Smooth muscle cell of the brain vasculature (primary cell): ENCODE results near the gene CDK6.

Experiments used
- DNase-seq: peaks from one replicate; pipeline ENCODE4 v3.0.0-alpha.2; 2012; ENCODE audit warnings: low read depth, low spot score

CDK6 gene

GRCh38 chr7:92590711-92591310 lies 245.6 kb downstream of the CDK6 start:
- DNase-seq: no peak

GRCh38 chr7:92589056-92589455 lies 247.3 kb downstream of the CDK6 start:
- no peak for DNase-seq

- no peak for DNase-seq
These were observed 247.8 kb downstream of the CDK6 start for GRCh38 chr7:92588561-92588960.

GRCh38 chr7:92586841-92587240 lies 249.5 kb downstream of the CDK6 start:
- no peak for DNase-seq

GRCh38 chr7:92586403-92586802 lies 250.0 kb downstream of the CDK6 start:
- no peak for DNase-seq

GRCh38 chr7:92584953-92585352 lies 251.4 kb downstream of the CDK6 start:
- no peak for DNase-seq

- no peak for DNase-seq
These were observed 253.4 kb downstream of the CDK6 start for GRCh38 chr7:92582948-92583347.

- DNase-seq: no peak
These were observed 260.1 kb downstream of the CDK6 start for GRCh38 chr7:92576296-92576695.

- no peak for DNase-seq
These were observed 267.2 kb downstream of the CDK6 start for GRCh38 chr7:92569137-92569536.

- no peak for DNase-seq
These were observed 268.9 kb downstream of the CDK6 start for GRCh38 chr7:92567460-92567859.

- no peak for DNase-seq
These were observed 273.0 kb downstream of the CDK6 start for GRCh38 chr7:92563345-92563744.

- DNase-seq: no peak
These were observed 275.8 kb downstream of the CDK6 start for GRCh38 chr7:92560602-92561001.

- DNase-seq: no peak
These were observed 278.5 kb downstream of the CDK6 start for GRCh38 chr7:92557808-92558362.

- DNase-seq: no peak
These were observed 279.1 kb downstream of the CDK6 start for GRCh38 chr7:92557249-92557648.
